ENCODE data around the gene TIGD4.
A peak's percentile ranks its signal among the peaks of the same experiment; 100 is the strongest.

Gene TIGD4

GRCh38 chr4:152810715-152811287, 31.3 kb upstream of the TIGD4 start:
- no peak for TF ChIP-seq TEAD4 (IDR thresholded peaks at IDR 0.05)
- TF ChIP-seq MAX (IDR thresholded peaks at IDR 0.05): no peak
- no peak for TF ChIP-seq USF1 (IDR thresholded peaks at IDR 0.05)
- TF ChIP-seq CEBPB (IDR thresholded peaks at IDR 0.05): no peak
- no peak for TF ChIP-seq RAD21 (IDR thresholded peaks at IDR 0.05; ENCODE audit: low read depth)
- no peak for TF ChIP-seq YY1 (IDR thresholded peaks at IDR 0.05; ENCODE audit: low read depth)
- no peak for TF ChIP-seq EP300 (IDR thresholded peaks at IDR 0.05; ENCODE audit: borderline replicate concordance)
- TF ChIP-seq ZBTB7A (IDR thresholded peaks at IDR 0.05; ENCODE audit: low read depth): no peak
- no peak for TF ChIP-seq FOXM1 (IDR thresholded peaks at IDR 0.05; ENCODE audit: borderline replicate concordance, low read depth)
- no peak for TF ChIP-seq CREB1 (IDR thresholded peaks at IDR 0.05; ENCODE audit: low read depth)
- TF ChIP-seq EGR1 (IDR thresholded peaks at IDR 0.05): no peak
- no peak for TF ChIP-seq TCF12 (IDR thresholded peaks at IDR 0.05; ENCODE audit: low read depth)
- TF ChIP-seq REST (IDR thresholded peaks at IDR 0.05; ENCODE audit: low read depth): no peak

- no peak for TF ChIP-seq TCF12 (IDR thresholded peaks at IDR 0.05; ENCODE audit: low read depth)
- TF ChIP-seq CREB1 (IDR thresholded peaks at IDR 0.05; ENCODE audit: low read depth): no peak
- TF ChIP-seq MAX (IDR thresholded peaks at IDR 0.05): no peak
- no peak for TF ChIP-seq NFIC (IDR thresholded peaks at IDR 0.05)
- peak; percentile 78 for TF ChIP-seq TEAD4 (IDR thresholded peaks at IDR 0.05)
- no peak for TF ChIP-seq RAD21 (IDR thresholded peaks at IDR 0.05; ENCODE audit: low read depth)
- TF ChIP-seq ZBTB7A (IDR thresholded peaks at IDR 0.05; ENCODE audit: low read depth): no peak
- peak; percentile 77 for TF ChIP-seq CEBPB (IDR thresholded peaks at IDR 0.05)
- no peak for TF ChIP-seq YY1 (IDR thresholded peaks at IDR 0.05; ENCODE audit: low read depth)
Observed at GRCh38 chr4:152808670-152809069, 29.1 kb upstream of the TIGD4 start.

- TF ChIP-seq TAF1 (IDR thresholded peaks at IDR 0.05; ENCODE audit: low read depth) (no peak), NFIC (IDR thresholded peaks at IDR 0.05) (no peak), RAD21 (IDR thresholded peaks at IDR 0.05; ENCODE audit: low read depth) (no peak), EGR1 (IDR thresholded peaks at IDR 0.05) (no peak), REST (IDR thresholded peaks at IDR 0.05; ENCODE audit: low read depth) (no peak), CREB1 (IDR thresholded peaks at IDR 0.05; ENCODE audit: low read depth) (no peak), CEBPB (IDR thresholded peaks at IDR 0.05) (no peak)
Observed at GRCh38 chr4:152807294-152807829, 27.8 kb upstream of the TIGD4 start.

- TF ChIP-seq ZBTB7A (IDR thresholded peaks at IDR 0.05; ENCODE audit: low read depth) (no peak), RAD21 (IDR thresholded peaks at IDR 0.05; ENCODE audit: low read depth) (no peak), EP300 (IDR thresholded peaks at IDR 0.05; ENCODE audit: borderline replicate concordance) (no peak), CEBPB (IDR thresholded peaks at IDR 0.05) (no peak), USF1 (IDR thresholded peaks at IDR 0.05) (no peak), EGR1 (IDR thresholded peaks at IDR 0.05) (no peak), MAX (IDR thresholded peaks at IDR 0.05) (no peak), TEAD4 (IDR thresholded peaks at IDR 0.05) (no peak), TAF1 (IDR thresholded peaks at IDR 0.05; ENCODE audit: low read depth) (no peak), REST (IDR thresholded peaks at IDR 0.05; ENCODE audit: low read depth) (no peak), YY1 (IDR thresholded peaks at IDR 0.05; ENCODE audit: low read depth) (no peak), NFIC (IDR thresholded peaks at IDR 0.05) (no peak), CREB1 (IDR thresholded peaks at IDR 0.05; ENCODE audit: low read depth) (no peak), TCF12 (IDR thresholded peaks at IDR 0.05; ENCODE audit: low read depth) (no peak), FOXM1 (IDR thresholded peaks at IDR 0.05; ENCODE audit: borderline replicate concordance, low read depth) (no peak)
Observed at GRCh38 chr4:152806501-152807125, 27.1 kb upstream of the TIGD4 start.
